Activated CD8-positive, alpha-beta memory T cell treated with anti-CD3 and anti-CD28 coated beads, Interleukin-2, amount 50 U/mL, for 4 hours (primary cell): ENCODE measurements around the gene C1QTNF8.

Source experiments
- DNase-seq: peaks from one replicate; pipeline ENCODE4 v3.0.0-alpha.2; 2020

The C1QTNF8 gene

DNA sequence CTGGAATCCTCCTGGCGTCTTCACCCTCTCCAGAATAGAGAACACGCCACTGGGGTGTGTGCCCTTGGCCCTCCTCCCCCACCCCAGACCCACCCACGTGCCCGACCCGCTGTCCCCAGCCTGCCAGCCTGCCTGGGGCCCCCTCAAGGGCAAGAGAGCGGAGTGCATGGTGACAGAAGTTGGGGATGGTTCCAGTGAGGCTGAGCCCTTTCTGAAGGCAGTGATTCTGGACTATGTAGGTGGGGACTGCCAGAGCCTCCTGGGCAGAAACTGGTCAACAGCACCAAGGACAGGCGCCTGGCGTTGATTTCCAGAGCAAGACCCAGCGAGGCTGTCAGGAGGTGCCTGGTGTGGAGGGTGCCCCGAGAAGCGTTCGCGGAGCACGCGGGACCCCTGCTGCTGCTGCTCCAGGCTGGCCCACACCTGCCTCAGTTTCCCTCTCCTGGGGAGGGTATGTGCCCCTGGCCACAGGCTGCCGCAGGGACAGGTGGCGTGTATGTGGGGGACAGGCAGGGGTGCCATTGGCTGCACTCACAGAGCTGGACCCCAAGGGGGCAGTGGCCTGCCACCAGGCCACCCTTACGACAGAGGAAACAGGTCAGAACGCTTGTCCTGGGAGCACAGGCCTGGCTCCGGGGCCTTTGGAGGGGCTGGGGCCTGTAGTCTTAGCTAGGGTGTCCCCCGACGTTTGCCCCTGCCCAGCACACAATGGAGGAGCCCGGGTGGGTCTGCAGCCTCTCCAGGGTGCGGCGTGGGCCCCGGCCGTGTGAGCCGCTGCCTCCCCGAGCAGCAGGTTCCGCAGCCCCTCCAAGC is 22.3 kb downstream of the C1QTNF8 start:
- no peak for DNase-seq

DNA sequence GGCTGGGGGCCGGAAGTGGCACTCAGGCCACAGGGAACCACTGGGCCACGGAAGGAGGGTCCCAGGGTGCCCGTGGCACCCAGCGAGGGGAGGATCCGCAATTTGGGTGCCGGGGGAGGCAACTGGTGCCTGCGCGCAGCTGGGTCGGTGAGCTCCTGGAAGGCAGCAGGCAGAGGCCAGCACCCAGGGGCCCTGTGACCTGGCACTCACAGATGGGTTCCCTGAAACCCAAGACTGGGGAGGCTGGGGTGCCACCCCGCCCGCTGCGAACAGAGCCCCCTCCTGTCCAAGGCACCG is 22.8 kb downstream of the C1QTNF8 start:
- no peak for DNase-seq

DNA sequence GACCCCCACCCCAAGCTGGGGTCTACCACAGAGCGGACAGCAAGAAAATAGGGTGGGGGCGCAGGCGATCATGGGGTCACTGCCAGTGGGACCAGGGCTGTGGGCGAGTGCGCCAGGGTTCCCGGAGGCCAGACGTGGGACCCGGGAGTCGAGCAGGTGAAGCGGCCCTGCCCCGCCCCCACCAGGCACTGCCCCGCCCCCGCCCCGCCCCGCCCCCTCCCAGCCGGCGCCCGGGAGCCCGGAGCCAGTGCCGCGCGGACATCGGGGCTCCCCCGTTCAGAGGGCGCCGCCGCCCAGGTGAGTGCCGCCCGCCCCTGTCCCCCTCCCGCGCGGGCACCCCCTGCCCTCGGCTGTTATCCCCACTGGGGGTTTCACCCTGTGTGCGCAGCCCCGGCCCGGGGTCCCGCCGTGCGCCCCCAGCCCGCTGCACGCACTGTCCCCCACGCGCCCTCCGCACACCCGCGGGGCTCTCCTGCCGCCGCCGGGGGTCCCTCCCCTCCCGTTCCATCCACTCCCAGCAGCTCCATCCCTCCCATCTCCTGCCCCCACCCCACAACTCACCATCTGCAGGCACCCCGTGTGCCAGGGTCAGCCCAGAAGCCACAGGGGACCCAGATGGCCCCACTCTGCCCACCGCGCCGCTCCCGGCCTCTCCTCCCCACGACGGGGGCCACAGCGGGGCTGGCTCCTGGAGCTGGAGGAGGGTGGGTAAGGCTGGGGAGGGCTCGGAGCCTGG is 23.4 kb downstream of the C1QTNF8 start, which contains the start of gene SSTR5:
Gene SSTR5, plus strand, starts transcription at position 222 of the 736 bp plus-strand sequence. CDS start 6,122 bp downstream, outside the sequence.
- DNase-seq: no peak

GRCh38 chr16:1071561-1072225 is 24.4 kb downstream of the C1QTNF8 start:
- no peak for DNase-seq

DNA sequence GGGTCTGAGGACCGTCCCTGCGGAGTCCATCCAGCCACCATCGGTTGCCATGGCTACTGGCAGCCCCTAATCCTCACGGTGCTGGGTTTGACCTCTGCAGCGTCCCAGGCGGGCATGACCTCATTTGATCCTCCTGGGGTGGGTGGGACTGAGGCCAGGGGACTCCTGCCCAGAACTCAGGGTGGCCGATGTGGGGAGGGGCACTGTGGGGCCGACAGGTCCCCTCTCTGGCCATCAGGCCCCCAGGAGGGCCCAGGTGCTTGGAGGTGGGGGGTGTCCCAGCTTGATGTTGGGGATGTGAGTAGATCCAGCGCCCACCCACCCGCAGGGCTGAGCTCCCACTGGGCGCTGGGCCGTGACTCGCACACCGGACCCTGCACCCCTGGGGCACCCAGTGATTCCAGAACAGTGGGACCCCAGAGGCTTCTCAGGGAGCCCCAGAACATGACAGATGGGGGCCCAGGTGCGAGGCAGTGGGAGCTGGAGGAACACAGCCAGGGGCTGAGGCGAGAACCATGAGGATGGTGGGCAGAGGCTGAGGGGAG is 25.1 kb downstream of the C1QTNF8 start:
- no peak for DNase-seq

- no peak for DNase-seq
These were observed 25.8 kb downstream of the C1QTNF8 start for GRCh38 chr16:1070084-1070863.

DNA sequence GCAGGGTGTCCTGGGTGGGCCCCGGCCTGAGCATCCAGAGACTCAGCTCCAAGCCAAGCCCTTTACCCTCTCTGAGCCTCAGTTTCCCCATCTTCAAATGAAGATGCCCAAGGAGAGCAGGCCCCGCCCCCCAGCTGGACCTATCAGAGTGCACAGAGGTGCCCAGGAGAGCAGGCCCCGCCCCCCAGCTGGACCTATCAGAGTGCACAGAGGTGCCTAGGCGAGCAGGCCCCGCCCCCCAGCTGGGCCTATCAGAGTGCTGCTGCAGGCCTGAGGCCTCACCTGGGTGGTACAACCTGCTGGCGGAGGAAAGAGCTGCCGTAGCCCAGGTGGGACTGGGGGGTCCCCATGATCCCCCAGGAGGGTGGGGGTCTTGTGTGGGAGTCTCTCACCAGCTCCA is 26.9 kb downstream of the C1QTNF8 start:
- no peak for DNase-seq

- DNase-seq: no peak
These were observed 27.6 kb downstream of the C1QTNF8 start for GRCh38 chr16:1068451-1068850.

DNA sequence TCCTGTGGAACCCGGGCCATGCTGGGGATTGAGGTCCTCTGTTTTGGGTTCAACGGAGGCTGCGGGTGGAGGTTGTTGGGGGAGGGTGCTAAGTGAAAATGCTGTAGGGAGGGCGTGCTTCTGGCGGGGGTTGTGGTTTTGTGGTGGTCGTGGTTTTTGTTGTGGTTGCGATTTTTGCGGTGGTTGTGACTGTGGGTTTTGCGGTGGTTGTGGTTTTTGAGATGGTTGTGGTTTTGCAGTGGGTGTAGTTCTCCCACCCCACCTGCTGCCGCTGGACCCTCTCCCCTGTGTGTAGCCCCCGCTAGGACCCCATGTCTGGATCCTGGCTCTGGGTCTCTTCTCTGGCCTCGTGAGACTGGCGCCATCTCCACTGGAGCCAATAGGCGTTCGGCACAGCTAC is 28.4 kb downstream of the C1QTNF8 start:
- no peak for DNase-seq

DNA sequence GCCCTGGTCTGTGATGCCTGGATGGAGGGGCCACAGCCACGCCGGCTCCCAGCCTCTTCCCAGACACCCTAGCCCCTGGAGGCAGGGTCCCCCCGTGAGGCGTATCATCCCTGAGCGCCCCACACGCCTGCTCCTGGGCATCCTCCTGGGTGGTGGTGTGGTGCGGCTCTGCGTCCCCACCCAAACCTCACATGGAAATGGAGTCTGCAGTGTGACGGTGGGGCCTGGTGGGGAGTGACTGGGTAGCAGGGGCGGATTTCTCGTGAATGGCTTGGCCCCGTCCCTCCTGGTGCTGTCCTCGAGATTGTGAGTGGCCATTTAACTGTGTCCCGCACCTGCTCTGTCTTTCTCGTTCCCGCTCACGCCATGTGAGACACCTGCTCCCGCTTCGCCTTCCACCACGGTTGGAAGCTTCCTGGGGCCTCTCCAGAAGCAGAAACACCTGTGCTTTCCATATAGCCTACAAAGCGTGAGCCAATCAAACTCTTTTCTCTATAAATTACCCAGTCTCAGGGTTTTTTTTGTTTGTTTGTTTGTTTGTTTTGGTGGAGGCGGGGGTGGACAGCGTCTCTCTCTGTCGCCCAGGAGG is 29.4 kb downstream of the C1QTNF8 start:
- no peak for DNase-seq

DNA sequence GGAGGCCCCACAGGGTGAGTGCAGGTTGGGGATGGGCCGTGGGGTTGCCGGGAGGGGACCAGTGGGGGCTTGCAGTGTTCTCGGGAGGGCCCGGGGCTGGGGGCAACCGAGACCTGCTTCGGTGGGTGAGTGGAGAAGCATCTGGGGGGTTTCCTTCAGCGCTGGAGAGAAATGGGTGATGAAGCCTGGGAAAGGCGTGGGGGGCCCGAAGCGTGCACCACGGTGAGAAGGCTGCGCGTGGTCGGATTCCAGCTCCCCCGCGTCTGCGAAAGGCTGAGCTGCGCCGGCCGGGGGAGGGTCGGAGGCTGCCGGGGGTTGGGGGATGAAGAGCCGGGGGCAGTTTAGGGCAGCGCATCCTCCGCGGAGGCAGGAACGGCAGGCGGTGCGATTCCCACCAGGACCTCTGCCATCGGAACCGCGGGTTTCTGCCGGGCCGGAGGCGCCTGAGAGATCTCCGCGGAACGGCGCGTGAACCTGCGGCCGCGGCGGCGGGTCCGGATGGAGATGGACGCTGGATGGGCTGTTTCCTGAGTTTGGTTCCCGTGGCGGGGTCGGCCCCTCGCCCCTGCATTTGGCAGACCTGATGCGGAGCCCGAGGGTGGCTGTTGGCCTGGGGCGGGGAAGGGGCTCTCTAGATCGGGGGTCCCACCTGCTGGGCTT is 30.4 kb downstream of the C1QTNF8 start:
- no peak for DNase-seq

DNA sequence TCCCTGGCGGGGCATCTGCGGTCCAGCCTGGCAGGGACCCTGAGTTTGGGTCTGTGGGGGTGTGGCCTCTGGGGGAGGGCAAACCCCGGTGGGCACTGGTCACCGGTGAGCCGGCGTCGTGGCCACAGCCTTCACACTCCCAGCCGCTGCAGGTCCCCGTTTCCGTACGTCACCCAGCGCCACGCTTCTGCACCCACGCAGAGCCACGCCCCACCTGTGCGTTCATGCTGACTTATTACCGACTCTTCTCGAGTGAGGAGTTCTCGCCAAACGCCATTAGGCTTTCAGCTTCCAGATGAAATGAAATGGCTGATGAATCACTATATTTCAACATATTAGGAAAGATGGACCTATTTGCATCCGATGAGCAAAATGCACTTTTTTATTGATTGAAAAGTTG is 32.3 kb downstream of the C1QTNF8 start:
- no peak for DNase-seq

DNA sequence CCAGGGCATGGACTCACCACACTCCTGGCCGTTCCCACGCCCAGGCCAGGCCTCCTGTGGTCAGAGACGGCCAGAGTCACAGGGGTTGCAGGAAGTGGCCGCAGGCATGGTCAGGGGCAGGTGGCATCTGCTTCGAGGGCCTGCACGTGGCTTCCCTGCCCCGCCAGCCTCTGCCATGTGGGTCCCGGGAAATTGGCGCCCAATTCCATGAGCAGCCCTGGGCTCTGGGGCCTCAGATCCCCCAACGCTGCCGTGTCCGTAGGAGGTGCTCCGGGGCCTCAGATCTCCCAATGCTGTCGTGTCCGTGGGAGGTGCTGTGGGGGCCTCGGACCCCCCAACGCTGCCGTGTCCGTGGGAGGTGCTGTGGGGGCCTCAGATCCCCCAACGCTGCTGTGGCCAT is 33.1 kb downstream of the C1QTNF8 start:
- no peak for DNase-seq

DNA sequence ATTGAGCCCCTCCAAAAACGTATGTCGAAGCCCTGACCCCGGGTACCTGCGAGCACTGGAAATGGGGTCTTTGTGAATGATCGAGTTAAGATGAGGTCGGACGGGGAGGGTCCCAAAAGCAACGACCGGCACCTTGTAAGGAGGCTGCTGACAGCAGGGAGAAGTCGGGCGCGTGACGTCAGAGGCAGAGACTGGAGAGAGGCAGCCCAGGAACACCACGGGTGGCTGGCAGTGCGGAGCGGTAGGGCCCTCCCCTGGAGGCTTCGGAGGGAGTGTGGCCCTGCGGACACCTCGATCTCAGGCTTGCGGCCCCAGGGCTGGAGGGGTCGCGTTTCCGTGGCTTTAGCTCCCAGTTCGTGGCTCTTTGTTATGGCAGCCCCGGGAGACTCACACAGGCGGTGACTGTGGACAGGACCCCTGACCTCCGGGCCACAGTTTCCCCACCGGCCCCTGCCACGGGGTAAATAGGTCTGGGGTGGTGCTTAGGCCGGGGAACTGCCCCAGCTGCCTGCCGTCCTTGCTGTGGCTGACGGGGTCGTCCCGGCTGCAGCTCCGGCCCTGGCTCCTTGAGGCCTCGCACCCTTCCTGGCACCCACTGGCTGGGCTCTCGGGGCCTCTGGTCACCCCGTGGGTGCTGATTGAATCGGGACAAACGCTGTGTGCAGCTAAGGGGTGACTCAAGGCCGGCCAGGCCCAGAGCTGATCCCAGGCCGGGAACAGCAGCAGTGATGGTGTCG is 34.1 kb downstream of the C1QTNF8 start:
- no peak for DNase-seq

GRCh38 chr16:1060416-1061340 is 35.4 kb downstream of the C1QTNF8 start:
- no peak for DNase-seq

GRCh38 chr16:1059310-1059709 is 36.7 kb downstream of the C1QTNF8 start:
- no peak for DNase-seq

DNA sequence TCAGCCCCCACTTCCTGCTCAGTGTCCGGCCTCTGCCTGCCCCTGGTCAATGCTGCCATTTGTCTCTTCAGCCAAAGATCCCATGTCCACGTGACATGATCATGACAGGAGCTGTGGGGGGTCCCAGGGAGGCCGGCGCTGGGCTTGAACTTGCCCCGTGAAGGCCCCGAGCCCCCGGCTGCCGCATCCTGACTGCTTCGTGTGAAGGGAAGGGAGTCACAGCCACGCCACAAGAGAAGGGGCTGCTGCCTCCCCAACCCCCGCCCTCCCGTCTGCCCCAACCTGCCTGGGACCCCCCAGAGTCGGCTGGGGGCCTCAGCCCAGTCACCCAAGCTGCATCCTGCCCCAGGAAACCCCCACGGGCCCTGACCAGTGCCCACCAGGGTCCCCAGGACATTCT is 37.8 kb downstream of the C1QTNF8 start:
- no peak for DNase-seq

DNA sequence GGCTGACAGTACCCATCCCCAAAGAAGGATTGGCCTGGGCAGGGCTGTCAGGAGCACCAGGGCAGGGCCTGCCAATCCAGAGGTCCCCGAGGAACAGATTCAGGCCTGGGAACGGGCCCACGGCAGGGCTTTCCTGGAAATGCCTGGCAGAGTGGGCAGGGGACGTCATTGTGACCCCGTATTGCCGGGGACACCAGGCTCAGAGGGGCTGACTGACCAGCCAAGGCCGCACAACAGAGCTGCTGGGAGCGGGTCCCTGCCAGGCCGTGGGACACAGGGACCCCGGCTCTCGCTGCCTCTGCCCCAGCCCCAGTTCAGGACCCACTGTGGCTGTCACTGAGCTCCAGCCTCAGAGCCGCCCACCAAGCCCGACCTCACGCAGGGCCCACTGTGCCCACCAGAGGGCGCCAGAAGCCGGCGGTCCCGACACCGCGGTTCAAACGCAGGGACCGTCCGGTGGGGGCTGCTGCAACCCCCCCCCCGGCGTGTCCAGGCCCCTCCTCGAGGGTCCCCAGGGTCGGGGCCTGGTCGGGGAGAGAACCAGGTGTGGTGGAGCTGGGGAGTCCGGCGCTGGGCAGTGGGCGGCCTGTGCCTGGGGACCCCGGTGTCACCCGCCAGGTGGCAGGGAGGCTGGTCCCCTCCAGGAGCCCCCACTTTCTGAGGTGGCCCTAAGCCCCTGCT is 38.7 kb downstream of the C1QTNF8 start:
- peak; percentile 74 for DNase-seq

- no peak for DNase-seq
These were observed 39.8 kb downstream of the C1QTNF8 start for GRCh38 chr16:1056196-1056595.
